GM21529 (cell line): ENCODE measurements around the gene KIF25.

ENCODE experiments used
- ATAC-seq: cut with Tn5 transposase; IDR thresholded peaks from one replicate; pipeline ENCODE4 v1.9.1; 2021; ENCODE audit not compliant: unreplicated experiment

The KIF25 gene

DNA sequence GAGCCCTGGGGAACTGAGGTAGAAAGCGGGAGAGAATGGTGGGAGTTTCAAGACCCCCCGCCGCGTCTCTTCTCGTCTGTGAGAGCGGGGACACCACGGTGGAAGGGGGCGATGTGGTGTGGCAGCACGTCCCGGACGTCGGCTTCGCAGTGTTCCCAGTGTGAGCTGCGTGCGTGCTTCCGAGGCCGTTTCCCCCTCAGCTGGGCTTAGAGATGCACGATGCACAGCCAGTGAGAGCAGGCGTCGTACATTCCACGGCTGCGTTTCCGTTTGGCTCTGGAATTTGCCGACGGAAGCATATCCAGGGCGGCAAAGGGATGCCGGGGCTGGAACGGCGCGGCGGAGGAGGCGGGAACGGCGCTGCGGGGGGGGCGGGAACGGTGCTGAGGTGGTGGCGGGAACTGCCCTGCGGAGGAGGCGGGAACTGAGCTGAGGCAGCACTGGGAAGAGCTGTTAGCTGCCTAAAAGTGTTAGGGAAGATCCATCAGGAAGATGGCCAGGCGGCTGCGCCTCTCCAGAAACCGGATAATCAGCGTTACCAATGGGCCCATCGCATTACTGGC is 37.7 kb downstream of the KIF25 start:
- no peak for ATAC-seq

DNA sequence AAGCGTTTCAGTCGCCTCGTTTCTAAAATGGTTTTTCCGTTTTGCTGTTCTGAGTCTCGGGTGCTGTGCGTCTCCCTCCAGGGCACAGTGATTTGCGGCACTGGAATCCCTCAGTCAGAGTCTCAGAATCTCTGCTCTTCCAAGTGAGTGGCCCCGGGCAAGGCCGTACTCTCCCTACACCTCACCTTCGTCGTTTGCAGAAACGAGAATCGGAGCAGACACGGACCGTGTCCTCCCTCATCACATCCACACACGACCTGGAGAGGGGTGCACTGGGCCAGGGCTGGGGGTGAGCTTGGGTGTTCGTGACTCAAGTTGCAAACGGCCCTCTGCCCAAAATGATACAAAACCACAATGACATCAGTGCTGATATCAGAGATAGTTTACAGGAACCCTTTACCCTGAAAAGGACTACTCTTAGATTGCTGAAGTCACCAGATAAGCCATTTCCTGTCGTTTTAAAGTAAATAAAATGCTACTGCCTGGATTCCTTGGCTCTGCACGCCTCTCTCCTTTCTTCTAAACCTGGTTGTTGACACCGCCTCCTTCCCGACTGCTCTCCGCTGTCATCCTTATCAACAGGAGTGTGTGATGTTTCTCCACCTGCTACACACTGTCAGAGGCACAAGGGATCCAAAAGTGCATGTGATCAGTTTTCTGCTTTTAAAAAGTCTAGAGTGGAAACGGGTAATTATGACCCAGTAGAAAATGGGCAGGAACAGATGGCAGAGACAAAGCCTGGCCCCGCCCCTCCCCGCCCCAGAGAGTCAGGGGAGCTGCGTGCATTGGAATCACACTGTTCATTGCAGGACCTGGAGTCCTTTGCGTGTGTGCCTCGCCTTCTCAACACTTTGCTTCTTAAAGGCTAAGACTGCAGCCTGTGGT is 38.4 kb downstream of the KIF25 start:
- no peak for ATAC-seq

DNA sequence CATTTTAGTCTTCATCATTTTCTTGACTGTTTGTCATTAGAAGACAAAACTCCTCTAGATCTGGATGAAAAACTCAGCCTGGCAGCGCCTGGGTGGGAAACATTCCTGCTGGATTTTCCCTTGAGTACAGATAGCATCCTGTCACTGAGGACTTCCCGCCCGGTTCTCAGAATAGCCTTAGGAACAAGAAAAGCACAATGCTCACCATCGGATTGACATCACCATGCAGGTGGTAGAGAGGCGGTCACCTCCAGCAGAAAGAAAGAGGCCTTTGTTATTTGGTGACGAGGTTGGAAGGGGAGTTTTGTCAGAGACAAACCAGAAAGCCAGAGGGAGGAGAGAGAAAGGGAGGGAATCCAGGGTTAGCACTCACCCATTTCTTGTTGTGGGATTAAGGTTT is 39.8 kb downstream of the KIF25 start:
- ATAC-seq: no peak

- no peak for ATAC-seq
Measured at GRCh38 chr6:168037856-168038255, 40.4 kb downstream of the KIF25 start.

GRCh38 chr6:168038576-168039140 is 41.2 kb downstream of the KIF25 start:
- no peak for ATAC-seq

GRCh38 chr6:168039301-168039700 is 41.8 kb downstream of the KIF25 start:
- no peak for ATAC-seq

- ATAC-seq: no peak
Measured at GRCh38 chr6:168039849-168040248, 42.4 kb downstream of the KIF25 start.

DNA sequence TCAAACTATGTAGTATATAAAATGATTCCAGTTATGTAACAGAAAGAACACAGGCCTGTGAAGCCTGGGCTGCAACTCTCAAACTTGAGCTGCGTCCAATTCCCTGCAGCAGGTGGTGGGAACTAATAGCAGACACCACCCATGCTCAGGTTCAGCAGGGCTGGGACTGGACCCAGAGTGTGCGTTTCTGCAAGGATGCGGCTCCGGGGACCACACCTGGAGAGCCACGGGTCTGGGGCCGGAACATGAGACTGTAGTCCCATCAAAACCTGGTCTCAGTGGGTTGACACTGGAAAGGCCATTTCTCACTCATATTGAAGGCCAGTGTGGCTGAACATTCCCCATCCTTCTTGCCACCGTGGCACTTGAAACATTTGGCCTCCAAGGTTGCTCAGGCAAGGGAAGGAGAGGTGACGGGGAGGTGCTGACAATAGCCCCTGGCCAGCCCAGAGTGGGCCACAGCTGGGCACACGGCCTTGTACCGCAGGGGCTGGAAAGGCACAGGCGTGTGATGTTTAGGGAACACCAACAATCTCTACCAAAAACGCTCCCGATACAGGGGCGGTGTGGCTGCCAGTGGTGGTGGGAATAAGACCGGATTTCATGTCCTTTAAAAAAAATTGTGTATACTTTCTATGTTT is 43.5 kb downstream of the KIF25 start:
- ATAC-seq: no peak

DNA sequence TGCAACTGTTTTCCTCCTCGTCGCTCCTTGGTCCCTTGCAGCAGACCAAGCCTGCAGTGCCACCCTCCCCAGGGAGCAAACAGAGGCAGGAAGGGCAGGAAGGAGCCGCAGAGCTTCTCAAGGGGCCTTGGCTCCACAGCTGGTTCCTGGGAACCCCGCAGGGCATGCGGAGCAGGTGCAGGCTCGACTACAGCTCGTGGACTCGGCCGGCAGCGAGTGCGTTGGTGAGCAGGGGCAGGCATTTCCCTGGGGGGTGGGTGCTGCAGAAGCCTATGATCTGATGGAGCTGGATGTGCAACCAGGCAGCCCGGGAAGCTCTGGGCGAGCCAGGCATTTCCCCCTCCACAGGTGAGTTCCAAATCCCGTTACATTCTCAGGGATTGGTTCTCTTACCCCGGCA is 44.5 kb downstream of the KIF25 start:
- ATAC-seq: no peak

DNA sequence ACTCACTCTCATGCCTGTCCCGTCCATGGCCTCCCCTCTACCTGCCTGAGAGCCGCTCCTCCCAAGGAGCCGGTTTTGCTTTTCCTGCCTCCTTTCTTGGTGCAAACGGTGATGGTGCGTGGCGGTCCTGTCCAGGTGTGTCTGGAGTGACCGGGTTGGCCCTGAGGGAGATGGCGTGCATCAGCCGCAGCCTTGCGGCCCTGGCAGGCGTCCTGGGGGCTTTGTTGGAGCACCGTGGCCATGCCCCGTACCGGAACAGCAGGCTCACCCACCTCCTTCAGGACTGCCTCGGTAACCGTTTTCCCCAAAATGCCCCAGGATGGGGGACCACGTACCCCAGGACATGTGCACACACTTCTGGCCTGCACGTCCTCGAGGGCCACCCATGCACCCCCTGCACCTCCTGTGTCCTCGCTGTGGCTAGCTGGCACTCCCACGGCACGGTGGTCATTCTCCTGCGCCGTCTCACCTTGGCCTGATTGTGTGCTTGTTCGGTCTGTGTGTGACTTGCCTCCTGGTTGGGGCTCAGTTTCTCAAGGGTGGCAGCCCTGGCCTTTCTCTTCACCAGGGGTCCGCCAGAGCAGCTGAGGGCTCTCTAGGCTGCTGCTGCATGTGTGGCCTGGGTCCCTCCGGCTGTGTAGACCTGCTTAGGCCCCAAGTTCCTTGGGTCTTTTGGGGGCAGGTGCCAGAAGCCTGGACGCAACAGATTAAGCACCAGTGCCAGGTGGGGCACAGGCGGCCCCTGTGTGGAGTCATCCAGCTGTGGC is 45.1 kb downstream of the KIF25 start:
- ATAC-seq: no peak

GRCh38 chr6:168043193-168043847 is 45.8 kb downstream of the KIF25 start:
- ATAC-seq: no peak

- ATAC-seq: no peak
Measured at GRCh38 chr6:168043848-168044415, 46.5 kb downstream of the KIF25 start.

GRCh38 chr6:168044521-168045130 is 47.2 kb downstream of the KIF25 start:
- no peak for ATAC-seq

DNA sequence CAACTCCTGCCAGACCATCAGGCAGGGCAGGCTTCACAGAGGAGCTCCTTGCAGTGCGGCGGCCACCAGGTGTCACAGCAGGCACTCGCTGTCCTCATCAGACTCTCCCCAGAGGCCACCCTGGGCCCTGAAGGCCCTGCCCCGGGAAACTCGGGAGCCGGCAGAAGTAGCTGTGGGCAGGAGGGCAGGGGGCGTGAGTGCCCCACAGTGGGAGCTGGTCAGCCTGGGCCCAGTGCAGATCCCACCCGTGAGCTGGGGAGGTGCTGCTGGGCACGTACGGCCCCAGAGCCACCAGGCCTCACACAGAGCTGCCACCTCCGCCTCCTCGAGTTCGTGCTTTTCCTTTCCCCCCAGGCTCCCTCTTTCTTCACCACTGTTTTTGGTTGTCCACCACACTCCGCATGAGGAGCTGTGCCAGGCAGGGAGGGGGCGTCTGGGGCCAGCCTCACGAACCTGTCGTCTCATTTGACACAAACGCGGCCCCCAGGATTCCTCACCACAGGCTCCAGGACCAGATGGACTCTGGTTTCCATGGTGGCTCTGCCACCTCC is 47.7 kb downstream of the KIF25 start:
- ATAC-seq: no peak

- no peak for ATAC-seq
Measured at GRCh38 chr6:168045706-168046620, 48.5 kb downstream of the KIF25 start.

DNA sequence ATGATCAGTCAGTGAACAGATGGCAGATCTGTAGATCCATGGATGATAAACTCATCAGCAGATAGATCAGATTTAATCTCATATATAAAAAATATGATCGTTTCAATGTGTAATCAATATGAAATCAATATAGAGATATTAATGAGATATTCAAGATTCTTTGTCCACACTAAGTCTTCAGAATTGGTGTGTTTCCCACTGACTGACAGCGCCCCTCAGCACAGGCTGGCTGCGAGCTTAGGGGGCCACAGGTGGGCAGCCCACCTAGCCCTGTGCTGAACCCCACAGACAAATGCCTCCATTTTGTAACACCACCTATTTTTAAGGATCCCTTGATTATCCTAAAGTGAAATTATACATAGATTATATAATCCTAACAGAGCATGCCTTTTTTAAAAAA is 49.2 kb downstream of the KIF25 start:
- no peak for ATAC-seq

DNA sequence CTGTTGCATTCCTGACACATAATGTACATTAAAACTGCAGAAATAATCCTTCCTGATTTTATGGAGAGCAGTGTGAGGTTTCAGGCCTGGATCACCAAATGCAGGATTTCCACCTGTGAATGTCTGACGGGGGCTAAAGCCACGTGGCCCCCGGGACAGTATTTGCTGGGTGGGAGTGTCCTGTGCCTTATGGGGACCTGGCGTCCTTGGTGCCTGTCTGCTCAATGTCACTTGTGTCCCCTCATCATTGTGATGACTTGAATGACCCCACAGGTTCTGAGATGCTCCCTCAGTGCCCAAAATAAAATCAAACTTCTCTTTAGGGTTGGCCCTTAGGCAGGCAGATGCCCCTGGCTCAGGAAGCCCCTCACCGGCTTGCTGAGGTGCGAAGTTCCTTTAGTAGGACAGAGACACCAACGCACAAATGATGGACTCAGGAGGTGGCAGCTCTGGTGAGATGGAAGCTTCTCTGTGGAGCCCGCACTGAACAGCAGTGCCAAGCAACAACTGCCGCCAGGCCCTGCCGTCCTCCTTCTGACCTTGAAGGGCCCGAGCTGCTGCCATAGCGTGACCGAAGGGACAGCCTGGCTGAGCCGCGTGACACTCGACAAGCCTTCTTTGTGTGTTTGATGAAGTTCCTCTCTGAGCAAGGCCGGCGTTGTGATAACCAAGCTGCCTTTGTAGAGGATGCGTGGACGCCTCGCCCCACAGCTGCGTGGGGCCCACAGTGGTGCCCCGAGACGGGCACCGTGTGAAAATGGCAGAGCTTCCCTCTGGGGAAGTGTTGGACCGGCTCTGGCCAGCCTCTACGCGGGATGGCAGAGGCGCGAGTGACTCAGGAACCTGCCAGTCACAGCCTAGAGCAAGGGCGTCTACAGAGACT is 50.6 kb downstream of the KIF25 start:
- ATAC-seq: no peak

GRCh38 chr6:168048724-168049025 is 51.2 kb downstream of the KIF25 start:
- no peak for ATAC-seq
